D341Med (cell line): Measurements from ENCODE around the gene CHRM2.
"Not testable (repeated sequence)": the region's sequence is repeated elsewhere in the genome, so short reads cannot be mapped to it uniquely, and the experiment has no call there.

ENCODE experiments used
- DNase-seq: peaks from one replicate; pipeline ENCODE4 v3.0.0; 2012; ENCODE audit warnings: low spot score

Gene CHRM2

DNA sequence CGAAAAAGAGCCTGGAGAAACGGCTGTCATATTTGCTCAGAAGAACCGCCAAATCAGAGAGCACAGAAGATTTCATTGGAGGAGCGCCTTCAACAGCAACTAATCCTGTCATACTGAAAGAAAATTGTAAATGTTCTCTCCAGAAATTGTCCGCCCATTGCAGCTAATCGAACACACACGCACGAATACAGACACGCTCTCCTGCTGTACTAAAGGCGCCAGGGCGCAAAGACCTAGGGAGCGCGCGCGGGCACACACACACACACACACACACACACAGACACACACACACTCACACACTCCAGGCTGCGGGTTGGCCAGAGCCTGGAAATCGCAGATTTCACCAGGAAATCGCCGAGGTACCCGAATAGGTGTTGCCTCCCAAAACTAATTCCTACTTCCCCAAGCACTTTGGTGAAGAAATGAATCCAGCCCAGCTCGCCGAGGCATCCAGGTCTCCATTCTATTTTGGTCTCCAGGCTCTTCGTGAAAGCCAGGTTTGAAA lies at the start of gene CHRM2:
Gene CHRM2, plus strand, starts transcription at position 157 of the 505 bp plus-strand sequence. CDS start 146,214 bp downstream, outside the sequence.
- DNase-seq, result peak; percentile 47

DNA sequence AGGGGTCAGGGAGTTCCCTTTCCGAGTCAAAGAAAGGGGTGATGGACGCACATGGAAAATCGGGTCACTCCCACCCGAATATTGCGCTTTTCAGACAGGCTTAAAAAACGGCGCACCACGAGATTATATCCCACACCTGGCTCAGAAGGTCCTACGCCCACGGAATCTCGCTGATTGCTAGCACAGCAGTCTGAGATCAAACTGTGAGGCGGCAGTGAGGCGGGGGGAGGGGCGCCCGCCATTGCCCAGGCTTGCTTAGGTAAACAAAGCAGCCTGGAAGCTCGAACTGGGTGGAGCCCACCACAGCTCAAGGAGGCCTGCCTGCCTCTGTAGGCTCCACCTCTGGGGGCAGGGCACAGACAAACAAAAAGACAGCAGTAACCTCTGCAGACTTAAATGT lies 37.1 kb upstream of the CHRM2 start:
- not testable (repeated sequence) for DNase-seq

DNA sequence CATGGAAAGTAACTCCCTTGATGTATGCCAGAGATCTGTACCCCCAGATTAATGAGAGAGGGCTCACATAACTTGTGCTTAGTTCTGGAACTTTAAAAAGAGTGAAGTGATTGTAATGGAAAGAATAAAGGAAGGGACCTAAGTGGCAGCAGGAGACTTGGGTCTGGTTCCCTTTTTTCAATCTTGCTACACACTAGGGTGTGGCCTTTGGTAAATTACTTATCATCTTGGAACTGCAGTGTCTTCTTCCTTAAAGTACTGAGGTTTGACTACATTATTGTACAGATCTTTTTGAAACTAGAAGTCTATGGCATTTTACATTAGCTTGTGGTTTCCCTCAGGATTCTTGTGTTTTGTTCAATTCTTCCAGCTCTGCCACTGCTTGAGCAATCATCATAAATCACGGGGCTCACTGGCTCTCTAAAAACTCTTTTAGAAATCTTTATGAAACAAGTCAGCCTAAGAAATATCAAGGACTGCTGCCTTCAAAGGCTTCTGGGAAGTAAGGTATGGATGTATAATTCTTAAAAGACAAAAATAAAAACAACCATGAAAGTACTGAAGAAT lies 22.5 kb upstream of the CHRM2 start:
- no peak for DNase-seq

DNA sequence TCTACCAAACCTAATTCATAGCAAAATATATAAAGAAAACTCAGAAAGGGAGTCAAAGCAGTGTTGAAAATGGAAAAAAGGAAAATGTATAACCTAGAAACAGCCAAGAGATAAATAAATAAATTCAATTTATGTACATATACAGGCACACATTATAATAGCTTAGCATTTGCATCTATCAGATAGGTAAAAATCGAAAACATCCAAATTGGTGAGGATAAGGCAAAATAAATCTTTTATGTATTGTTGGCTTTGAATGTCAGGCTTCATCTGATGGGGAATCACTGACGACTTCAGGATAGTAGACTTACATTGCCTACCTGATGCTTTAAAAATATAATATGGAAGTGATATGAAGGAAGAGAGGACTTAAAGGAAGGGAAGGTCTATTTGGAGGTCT lies 20.6 kb upstream of the CHRM2 start:
- no peak for DNase-seq

DNA sequence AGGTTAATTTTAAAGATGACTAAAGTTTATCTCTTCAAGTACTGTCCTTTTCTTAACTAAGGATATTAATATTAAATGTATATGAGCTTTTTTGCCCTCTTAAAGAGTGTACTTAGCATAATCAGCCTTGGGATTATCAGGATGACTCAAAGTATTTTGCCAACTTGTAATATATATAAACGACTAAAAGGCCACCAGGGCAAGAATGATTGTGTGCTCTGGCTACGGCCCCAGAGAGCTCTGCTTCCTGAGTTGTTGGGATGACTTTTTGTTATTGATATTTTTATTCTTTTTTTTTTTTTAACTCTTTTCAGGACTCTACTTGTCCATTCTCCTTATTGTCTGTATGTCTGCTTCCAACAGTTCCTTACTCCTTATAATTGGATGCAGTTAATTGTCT lies 14.8 kb upstream of the CHRM2 start:
- DNase-seq, result no peak

DNA sequence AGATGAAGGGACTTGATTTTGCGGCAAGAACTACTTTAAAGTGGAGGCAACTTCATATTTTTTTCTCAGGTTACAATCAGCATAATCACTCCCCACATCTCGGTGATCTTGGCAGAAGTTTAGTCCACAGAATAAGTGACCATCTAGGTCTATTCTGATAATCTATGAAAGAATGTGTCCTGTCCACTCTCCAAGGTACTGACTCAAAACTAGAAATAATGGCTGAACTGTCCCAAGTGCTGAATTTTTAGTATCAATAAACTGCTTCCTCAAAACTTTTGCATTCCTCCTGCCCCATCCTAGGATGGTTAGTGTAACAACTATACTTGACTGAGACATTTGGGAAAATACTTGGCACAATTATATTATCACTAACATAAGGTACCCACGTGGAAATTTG lies 10.9 kb upstream of the CHRM2 start:
- no peak for DNase-seq

DNA sequence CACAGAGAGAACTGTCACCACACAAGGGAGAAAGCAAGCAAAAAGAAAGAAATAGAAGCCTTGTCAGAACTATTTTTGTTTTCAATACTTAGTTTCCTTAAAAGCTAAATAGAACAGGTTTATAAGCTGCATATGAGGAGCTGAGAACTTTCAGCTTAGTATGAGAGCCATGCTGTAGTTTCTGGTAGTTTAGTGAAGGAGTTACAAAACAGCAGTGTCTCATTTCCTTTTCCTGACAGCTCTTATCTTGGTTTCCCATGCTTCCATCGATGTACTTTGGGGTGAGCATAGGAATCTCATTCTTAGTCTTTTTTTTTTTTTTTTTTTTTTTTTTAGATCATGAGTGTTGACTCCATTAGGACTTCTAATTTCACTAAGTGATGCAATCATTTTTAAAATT lies 8.6 kb upstream of the CHRM2 start:
- DNase-seq, result no peak

DNA sequence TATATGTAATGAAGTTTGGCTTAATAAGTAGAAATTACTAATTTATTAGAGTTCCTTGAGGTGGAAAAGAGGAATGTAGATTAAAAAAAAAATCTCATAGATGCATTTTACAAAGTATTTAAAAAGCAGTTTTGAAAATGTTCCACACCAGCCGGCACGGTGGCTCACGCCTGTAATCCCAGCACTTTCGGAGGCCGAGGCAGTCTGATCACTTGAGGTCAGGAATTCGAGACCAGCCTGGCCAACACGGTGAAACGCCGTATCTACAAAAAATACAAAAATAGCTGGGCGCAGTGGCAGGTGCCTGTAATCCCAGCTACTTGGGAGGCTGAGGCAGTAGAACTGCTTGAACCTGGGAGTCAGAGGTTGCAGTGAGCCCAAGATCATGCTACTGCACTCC lies 3.2 kb upstream of the CHRM2 start:
- DNase-seq, result no peak

DNA sequence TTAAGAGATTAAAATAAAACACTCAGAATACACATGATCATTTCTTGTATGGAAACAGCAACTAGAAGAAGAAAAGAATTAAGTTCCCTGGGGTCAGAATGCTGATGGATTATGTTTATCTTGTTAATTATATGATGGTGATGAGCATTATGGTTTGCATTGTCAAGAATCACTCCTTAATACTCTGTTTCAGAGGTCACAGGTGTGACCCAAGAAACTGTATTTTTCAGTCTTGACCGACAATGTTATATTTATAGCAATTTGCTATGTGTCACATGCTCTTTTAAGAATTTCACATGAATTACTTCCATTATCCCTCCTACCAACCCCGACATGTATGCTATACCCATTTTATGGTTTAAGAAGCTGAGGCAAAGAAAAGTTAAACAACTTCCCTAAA lies 2.7 kb upstream of the CHRM2 start:
- DNase-seq, result no peak

DNA sequence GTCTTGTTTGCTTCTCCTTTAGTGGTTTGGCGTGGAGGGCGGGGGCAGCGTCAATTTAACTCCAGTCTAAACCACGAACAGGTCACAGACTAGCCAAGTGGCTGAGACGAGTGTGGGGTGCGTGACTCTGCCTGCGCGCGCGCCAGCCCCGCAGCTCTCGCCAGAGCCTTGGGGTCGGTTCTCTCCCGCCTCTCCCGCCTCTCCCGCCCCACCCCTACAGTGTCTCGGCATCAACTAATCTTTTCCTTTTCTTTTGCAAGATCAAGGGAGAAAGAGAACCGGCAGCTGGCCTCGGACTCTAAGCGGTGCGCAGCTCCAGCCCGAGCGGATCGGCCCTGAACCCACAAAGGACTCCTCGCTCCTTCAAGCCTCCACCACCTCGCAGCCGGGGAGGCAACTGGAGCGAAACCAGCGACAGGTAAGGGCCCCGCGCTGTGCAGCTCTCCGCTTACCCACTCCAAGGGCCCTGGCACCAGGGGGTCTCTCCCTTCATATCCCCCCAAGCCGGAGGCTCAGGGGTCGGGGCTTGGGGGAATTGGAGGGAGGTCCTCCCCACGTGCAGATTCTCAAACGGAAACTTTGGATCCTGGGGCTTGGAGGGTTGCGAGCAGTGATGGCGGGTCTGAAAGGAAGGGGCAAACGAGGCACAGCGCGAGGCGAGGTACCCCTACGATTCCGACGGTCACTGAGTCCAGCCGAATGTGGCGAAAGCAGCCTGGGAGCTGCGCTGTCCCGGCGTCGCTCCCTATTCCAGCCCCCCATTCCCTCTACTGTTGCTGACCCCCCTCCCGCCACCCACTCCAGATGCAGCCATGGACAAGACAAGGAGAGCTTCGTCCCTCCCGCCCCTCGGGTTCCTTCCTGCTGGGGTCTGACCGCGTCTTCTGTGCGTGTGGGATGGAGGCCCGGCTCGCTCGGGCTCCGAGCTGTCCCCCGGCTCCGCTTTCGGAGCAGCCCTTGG lies 829 bp downstream of the CHRM2 start:
- peak; percentile 60 for DNase-seq

DNA sequence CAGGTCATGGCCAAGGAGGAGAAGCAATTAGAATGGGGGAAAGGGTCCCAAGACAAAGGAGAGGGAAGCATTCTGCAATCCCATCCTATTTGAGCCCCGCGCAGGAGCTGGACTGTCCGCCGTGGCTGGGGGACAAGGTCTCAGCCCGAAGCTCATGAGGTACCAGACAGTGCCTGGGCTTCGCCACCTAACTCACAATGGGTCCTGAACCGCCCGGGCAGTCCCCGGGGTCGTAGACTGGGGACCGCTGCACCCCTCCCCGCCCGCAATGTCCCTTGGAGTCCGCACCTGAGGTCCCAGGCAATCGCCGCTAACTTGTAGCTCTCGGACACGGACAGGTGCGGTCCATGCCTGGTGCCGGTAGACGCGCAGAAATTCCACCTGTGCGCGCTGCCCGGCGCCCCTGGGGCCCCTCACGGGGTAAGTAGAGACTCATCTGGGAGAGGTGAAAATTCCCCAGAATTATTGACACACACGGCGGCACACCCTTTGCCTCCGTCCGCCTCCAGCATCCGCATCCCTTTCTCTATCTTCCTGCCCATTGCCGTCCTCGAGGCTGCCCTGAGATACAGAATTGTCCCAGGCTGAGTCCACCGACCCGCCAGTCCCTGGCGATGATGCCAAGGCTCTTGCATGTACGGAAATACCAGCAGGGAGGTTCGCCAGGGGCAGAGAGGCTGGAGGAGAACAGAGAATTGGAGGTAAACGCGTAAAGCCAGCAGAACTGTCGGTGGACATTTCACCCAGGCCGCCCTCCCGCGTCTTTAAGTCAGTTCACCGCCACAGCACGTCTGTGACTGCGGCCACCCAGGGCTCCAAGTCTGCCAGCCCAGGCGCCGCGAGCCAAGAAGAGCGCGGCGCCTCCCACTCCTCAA lies 1.8 kb downstream of the CHRM2 start:
- peak; percentile 33 for DNase-seq

DNA sequence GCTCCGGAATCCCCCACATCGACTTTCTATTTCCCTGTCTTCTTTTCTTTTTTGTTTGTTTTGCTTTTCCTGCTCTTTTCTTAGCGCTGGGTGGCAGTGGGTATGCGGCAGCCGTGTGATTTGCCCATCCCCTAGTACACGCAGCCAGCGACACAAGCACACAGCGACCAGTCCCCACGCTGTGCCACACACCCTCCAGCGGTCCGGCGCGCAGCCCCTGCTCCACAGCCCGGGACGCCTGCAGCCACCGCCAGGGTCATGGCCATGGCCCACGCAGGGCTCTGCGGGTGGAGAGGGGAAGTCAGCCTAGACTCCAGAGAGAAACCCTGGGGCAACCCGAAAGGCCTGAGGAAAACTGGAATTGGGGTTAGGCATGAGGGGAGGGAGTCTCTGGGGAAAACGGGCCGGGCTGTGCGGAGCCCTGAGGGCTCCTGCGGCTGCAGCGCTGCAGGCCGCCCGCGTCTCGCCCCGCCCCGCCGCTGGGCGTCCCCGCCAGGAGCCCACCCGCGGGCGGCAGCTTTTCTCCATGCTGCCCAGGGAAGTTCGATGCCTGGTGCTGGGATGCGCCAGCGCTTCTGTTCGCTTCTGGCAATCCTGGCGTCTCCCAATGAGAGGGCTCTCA lies 2.5 kb downstream of the CHRM2 start:
- peak; percentile 46 for DNase-seq

DNA sequence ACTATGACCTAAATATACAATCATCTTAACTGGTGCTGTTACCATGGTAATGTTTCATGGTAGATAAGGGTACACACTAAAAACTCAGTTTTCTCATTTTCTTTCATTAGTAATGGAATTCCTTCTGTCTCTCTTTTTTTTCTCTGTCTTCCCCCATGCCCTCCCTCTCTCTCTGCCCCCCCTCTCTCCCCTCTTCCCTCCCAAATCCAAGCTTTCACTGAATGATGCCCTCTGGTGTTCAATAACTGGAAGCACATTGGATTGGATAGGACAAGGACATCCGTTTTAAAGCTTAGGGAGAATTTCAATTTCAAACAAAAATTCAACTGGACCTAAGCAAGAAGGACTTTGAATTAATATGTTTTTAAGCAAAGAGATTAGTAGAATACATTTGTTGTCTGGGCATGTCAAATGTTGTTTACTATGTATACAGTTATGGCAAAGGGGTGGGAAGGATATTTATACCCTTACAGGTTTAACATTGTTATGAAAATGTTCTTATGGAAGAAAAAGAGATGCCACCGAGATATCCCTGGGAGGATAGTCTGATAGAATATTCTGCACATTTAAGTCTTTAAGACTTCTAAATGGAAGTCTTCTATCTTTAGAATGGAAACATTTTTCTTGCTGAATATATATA lies 6.1 kb downstream of the CHRM2 start:
- peak; percentile 48 for DNase-seq

DNA sequence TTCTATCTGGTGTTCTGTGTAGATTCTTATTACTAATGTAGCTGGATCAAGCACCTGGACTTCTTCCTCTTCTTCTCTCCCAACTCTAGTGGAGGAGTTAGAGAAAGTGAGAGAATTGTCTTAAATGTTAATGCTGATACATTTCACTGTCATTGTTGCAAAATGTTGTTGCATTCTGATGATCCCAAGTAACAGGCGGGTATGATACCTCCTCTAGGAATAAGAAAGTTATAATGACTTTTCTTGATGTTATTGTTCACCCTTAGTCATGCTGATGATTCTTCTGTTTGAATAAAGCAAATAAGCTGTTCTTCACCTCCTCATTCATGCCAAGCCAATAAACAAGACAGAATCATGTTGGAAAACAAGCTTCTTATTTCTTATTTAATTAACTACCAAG lies 9.1 kb downstream of the CHRM2 start:
- DNase-seq, result no peak

DNA sequence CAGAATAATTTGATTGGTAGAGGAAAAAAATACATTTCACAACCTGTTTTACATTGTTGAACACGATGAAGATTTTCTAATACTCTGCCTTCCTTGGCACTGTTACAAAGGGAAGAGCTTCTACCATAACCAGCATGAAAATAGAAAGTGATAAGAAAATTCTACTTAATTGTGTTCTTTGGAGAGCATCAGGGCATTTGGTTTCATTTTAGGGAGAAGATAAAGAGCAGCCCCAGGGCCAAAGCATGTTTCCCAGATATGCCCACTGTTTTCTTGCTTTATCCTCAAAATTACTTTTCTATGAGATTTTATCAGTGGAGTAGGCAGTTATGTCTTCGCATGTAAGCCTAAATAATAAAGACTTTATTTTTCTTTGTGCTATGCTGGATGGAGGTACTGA lies 9.5 kb downstream of the CHRM2 start:
- DNase-seq, result no peak

DNA sequence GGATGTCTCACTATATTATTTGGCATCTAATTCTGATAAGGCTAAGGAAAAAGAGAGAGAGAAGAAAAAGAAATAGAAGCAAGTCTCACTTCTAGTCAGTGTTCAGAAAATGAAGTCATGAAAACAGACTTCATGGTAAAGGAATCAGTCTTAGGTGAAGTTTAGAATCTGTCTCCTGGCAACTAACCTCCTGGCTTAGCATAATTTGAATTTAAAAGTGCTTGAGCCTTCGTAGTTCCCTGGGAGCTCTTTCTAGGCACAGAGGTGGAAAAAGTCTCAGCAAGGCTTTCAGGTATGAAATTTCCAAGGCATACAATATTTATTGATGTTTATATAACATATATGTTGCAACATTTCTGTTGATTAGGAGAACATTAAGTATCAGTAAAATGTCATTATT lies 10.4 kb downstream of the CHRM2 start:
- no peak for DNase-seq

DNA sequence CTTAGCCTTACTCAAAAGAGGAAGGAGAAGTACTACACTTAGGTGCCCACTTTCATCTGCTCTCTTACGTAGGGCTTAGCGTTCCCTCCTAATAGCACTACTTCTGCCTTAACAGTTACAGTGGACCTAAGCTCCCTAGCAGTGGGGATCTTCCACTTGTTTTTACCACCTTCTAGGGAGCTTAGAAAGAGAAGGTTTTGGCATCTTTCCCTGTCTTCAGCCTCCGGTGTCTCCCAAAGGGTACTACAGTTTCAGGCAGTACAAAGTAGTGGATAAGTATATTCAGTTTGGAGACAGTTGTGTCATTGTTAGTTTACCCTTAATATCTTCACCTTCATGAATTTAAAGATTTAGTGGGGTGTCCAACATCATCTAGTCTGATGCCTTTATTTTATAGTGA lies 14.6 kb downstream of the CHRM2 start:
- DNase-seq, result no peak

DNA sequence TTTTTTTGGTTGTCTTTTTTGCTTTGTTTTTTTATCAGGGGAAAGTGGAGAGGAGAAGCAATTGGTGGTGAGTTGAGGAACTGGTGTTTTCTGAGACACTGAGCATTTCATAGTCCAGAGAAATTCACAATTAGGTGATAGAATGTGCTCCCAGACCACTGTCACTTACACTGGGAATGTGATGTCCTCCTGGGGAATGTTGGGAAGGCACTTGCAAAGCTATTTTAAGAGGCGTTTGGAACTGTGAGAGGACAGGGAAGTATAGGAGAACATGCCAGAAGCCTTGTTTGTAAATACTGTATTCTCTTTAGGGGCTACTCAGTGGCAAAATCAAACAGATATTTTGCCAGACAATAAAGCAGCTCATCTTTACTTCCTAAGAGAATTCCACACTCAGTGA lies 16.0 kb downstream of the CHRM2 start:
- no peak for DNase-seq

DNA sequence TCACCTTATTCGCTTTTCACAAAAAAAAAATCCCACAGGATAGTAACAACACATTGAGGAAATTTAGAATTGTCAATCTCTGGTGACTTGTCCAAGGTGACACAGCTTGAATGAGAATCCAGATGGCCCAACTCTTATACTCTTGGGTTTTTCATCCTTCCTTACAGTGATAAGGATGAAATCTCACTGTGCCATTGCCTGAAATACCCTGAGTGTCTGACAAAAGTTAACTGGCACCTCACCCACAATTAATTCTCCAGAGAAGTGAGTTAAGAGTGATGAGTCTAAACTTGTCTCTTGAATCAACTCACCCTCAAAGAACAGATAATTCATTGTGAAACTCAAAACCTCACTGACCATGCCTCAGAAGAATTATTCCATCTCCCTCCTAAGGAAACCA lies 18.9 kb downstream of the CHRM2 start:
- DNase-seq, result no peak

DNA sequence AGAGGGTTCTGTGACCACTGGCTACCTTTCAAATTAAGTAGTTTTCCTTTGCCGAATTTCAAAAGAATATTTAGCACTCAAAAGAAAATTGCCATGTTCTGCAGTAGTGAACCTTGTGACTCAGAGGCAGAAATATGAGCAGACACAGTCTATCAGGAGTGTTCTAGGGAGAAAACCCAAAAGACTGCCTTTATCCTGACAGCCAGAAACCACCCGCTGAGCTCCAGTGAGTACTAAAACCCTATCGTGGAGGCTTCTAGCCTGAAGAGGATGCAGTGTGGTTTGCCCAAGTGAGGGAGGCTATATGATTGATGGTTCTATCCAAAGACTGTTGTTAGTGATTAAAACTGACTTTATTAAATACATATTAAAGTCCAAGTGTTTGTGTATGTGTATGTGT lies 21.9 kb downstream of the CHRM2 start:
- DNase-seq, result no peak

DNA sequence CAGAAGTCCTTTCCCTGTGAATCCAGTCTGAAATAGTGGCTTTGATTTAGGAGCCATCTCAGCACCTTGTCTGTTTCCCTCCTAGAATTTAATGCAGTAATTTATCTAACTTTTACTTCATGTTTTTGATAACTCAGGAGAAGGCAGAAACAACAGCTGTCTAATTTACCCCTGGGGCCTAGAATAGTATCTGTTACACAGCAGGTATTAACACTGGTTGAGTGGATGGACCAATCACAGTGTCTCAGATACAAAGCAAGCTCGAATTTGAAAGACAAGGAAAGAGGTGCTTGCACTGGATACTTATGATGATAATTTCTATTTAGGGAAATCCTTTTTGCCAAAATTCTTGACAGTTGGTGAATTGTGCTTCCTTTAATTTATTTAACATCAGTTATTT lies 23.4 kb downstream of the CHRM2 start:
- DNase-seq, result no peak

DNA sequence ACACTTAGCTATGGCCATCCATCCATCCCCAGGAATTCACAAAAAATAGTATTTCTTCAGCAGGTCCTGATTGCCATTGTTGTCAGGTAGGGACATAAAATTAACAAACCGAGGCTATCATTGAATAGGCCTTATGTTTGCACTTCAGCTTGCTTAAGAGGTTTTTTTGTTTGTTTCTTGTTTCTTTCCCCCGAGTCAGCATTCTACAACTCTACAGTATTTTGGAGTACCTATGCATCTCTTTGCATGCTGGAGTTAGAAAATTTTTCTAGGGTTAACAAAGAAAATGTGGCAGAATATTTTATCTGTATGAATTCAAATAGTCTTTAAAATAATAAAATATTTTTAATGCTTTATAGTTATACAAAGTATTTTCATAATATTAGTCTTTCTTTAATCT lies 26.3 kb downstream of the CHRM2 start:
- DNase-seq, result no peak
